ENCODE data around the gene PHYKPL.

PHYKPL gene

DNA sequence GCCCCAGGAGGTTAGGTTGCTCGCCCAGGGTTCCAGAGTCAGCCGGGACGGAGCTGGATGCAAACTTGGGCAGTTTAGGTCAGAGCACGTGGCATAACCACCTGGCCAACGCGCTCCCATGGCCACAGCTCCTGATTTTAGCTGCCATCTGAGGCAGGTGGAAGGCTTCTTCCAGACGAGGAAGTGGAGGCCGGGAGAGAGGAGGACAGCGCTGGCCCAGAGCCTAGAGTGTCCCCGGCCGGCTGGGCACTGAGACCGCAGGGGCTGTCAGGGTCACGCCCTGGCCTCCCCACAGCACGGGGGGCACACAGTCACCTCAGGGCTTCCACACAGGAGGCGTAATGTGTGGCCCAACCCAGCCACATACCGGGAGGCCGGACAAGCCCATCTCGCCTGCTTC is 16.1 kb upstream of the PHYKPL start:
- Histone ChIP-seq H3K27me3 (replicated peaks; ENCODE audit: insufficient read depth, low read length) (peaks cover 24% of the 10 kb centered on the region), H3K27ac (ENCODE audit: low read length) (no peak overlapping the region), H3K36me3 (replicated peaks; ENCODE audit: insufficient read depth, low read length) (no peaks in the 10 kb centered on the region), H3F3A (ENCODE audit: insufficient read depth, low read length) (no peaks in the 10 kb centered on the region), H3K79me2 (ENCODE audit: low read length) (no peaks in the 10 kb centered on the region), H2AFZ (ENCODE audit: low read length) (no peak overlapping the region), H3K4me3 (ENCODE audit: low read length) (no peak overlapping the region), H3K4me2 (ENCODE audit: low read depth, low read length) (no peak overlapping the region), H4K20me1 (ENCODE audit: insufficient read depth, low read length) (no peaks in the 10 kb centered on the region), H3K9me2 (replicated peaks; ENCODE audit: insufficient read depth, low read length) (no peaks in the 10 kb centered on the region), H3K9ac (ENCODE audit: low read length) (no peak overlapping the region), H3K9me3 (replicated peaks; ENCODE audit: insufficient read depth, low read length) (no peaks in the 10 kb centered on the region), H3K4me1 (ENCODE audit: low read length) (no peaks in the 10 kb centered on the region)
- DNase-seq, result no peak
- no peak for TF ChIP-seq EZH2 (optimal IDR thresholded peaks at IDR 0.05; ENCODE audit: low read depth, low read length)
- TF ChIP-seq, protein P1, sequence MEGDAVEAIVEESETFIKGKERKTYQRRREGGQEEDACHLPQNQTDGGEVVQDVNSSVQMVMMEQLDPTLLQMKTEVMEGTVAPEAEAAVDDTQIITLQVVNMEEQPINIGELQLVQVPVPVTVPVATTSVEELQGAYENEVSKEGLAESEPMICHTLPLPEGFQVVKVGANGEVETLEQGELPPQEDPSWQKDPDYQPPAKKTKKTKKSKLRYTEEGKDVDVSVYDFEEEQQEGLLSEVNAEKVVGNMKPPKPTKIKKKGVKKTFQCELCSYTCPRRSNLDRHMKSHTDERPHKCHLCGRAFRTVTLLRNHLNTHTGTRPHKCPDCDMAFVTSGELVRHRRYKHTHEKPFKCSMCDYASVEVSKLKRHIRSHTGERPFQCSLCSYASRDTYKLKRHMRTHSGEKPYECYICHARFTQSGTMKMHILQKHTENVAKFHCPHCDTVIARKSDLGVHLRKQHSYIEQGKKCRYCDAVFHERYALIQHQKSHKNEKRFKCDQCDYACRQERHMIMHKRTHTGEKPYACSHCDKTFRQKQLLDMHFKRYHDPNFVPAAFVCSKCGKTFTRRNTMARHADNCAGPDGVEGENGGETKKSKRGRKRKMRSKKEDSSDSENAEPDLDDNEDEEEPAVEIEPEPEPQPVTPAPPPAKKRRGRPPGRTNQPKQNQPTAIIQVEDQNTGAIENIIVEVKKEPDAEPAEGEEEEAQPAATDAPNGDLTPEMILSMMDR (IDR thresholded peaks at IDR 0.05; ENCODE audit: low read length), result no peak
- TF ChIP-seq EZH2phosphoT487 (IDR thresholded peaks at IDR 0.05; ENCODE audit: low read length), result no peak

DNA sequence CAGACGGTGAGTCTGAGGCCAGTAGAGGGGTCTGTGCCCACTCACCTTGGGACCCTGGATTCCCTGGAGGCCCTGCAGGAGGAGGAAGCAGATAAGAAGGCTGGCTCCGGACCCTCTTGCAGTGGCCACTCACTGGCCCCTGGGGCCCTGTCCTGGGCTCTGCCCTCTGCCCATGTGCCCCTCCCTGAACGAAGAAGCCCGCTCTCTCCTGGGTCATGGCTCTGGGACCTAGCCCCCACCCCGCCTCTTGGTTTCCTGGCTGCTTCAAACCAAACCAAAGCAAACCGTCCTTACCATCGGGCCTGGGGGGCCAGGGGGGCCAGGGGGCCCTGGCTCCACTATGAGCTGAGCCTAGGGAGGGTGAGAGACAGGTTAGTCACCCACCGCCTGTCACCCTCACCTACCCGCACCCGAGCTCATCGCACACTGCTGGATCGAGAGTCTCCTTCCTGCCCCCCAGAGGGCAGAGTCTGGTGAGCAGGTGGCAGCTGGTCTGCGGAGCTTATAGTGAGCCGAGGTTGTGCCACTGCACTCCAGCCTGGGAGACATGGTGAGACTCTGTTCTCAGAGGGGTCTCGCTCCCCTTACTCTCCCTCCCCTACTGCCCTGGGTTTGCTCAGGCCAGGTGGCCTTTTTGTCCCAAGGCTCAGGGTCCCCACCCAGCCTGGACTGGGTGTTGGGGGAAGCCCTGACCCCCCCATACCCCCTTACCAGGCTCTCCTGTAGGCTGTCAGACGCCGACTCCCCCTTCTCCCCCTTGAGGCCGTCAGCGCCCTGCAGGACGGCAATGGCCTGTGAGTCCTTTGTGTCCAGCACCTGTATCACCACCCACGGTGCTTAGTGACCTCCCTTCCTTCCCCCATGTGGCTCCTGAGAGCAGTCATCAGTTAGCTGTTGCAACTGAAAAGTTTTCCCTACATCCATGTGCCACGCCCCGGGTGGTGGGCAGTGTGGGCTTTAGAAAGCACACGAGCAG is 15.2 kb upstream of the PHYKPL start:
- Histone ChIP-seq H3K27me3 (replicated peaks; ENCODE audit: insufficient read depth, low read length) (peaks cover 24% of the 10 kb centered on the region), H4K20me1 (ENCODE audit: insufficient read depth, low read length) (no peaks in the 10 kb centered on the region), H3K79me2 (ENCODE audit: low read length) (no peaks in the 10 kb centered on the region), H3K4me1 (ENCODE audit: low read length) (no peaks in the 10 kb centered on the region), H3K4me2 (ENCODE audit: low read depth, low read length) (no peak overlapping the region), H3K9ac (ENCODE audit: low read length) (no peak overlapping the region), H3K9me2 (replicated peaks; ENCODE audit: insufficient read depth, low read length) (no peaks in the 10 kb centered on the region), H3K9me3 (replicated peaks; ENCODE audit: insufficient read depth, low read length) (no peaks in the 10 kb centered on the region), H3K27ac (ENCODE audit: low read length) (no peak overlapping the region), H3F3A (ENCODE audit: insufficient read depth, low read length) (no peaks in the 10 kb centered on the region), H3K36me3 (replicated peaks; ENCODE audit: insufficient read depth, low read length) (no peaks in the 10 kb centered on the region), H3K4me3 (ENCODE audit: low read length) (no peak overlapping the region), H2AFZ (ENCODE audit: low read length) (no peak overlapping the region)
- DNase-seq, result no peak
- TF ChIP-seq EZH2phosphoT487 (IDR thresholded peaks at IDR 0.05; ENCODE audit: low read length) (no peak), EZH2 (optimal IDR thresholded peaks at IDR 0.05; ENCODE audit: low read depth, low read length) (no peak)
- TF ChIP-seq, protein P1 (IDR thresholded peaks at IDR 0.05; ENCODE audit: low read length), result no peak

DNA sequence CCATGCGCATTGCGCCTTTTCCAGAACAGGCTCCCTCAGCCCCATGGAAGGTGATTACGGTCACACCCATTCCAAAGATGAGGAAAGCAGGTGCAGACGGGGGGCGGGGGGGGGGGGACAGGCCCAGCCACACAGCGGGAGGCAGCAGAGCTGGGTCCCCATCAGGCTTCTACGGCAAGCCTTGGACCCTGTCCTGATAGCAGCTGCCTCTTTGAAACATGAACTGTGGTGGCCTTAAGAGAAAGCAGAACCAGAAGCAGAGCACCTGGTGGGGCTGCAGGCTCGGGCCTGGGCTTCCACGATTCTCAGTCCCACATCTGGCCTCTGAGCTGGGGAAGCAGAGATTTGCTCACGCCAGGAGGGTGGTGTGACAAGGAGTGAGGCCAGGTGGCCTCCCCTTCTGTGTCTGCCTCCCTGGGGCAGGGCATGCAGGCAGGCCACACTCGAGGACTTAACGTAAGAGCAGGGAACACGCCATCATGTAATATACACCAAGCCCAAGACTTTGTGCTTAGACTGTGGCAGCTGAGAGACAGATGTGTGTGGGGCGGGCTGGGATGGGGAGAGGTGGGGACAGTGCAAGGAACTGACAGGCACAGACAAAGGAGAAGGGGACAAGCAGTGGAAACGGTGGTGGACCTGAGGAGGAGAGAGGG is 14.2 kb upstream of the PHYKPL start:
- H3K4me2 ChIP-seq (ENCODE audit: low read depth, low read length), result no peak overlapping the region
- no peak overlapping the region for H3K4me3 ChIP-seq (ENCODE audit: low read length)
- no peak overlapping the region for H3K27ac ChIP-seq (ENCODE audit: low read length)
- H3K36me3 ChIP-seq (replicated peaks; ENCODE audit: insufficient read depth, low read length), result no peaks in the 10 kb centered on the region
- no peaks in the 10 kb centered on the region for H4K20me1 ChIP-seq (ENCODE audit: insufficient read depth, low read length)
- TF ChIP-seq, protein P1 (IDR thresholded peaks at IDR 0.05; ENCODE audit: low read length), result no peak
- no peak for TF ChIP-seq EZH2 (optimal IDR thresholded peaks at IDR 0.05; ENCODE audit: low read depth, low read length)
- no peak for TF ChIP-seq EZH2phosphoT487 (IDR thresholded peaks at IDR 0.05; ENCODE audit: low read length)
- H3K79me2 ChIP-seq (ENCODE audit: low read length), result no peaks in the 10 kb centered on the region
- no peak overlapping the region for H2AFZ ChIP-seq (ENCODE audit: low read length)
- no peak for DNase-seq
- H3K9ac ChIP-seq (ENCODE audit: low read length), result no peak overlapping the region
- peaks cover 24% of the 10 kb centered on the region for H3K27me3 ChIP-seq (replicated peaks; ENCODE audit: insufficient read depth, low read length)
- no peaks in the 10 kb centered on the region for H3K9me3 ChIP-seq (replicated peaks; ENCODE audit: insufficient read depth, low read length)
- no peaks in the 10 kb centered on the region for H3K4me1 ChIP-seq (ENCODE audit: low read length)
- H3K9me2 ChIP-seq (replicated peaks; ENCODE audit: insufficient read depth, low read length), result no peaks in the 10 kb centered on the region
- no peaks in the 10 kb centered on the region for H3F3A ChIP-seq (ENCODE audit: insufficient read depth, low read length)

Data from MM.1S (cell line).